Right renal cortex interstitium (tissue), 3 donors: Measurements from ENCODE around the gene PKD1. TPM values are rescaled to one million over a fixed set of nuclear protein-coding genes. Genes with fewer than 3 reads are reported as not detected.

Source experiments
- DNase-seq, 3 donors: peaks; one replicate each; pipeline ENCODE4 v3.0.0-alpha.2; 2013; ENCODE audit warnings: low read depth in 3 of 3, low spot score in 2 of 3
- polyA plus RNA-seq, 3 donors: library from polyadenylated mRNA; unstranded; fragments of 120-200 nt; gene quantifications; one replicate each; pipeline ENCODE4 v1.2.1, GENCODE V29; 2013; ENCODE audit not compliant: insufficient read length in 3 of 3

PKD1 gene
- polyA plus RNA-seq, 3 donors = 53.0 to 59.6 (median 54.5) TPM

- DNase-seq = no peak
Measured at GRCh38 chr16:2057438-2057837, 78.3 kb downstream of the PKD1 start.

GRCh38 chr16:2056681-2057407 is 78.9 kb downstream of the PKD1 start:
- DNase-seq = no peak

- DNase-seq = no peak
Measured at GRCh38 chr16:2056077-2056476, 79.6 kb downstream of the PKD1 start.

GRCh38 chr16:2054543-2055245 is 81.0 kb downstream of the PKD1 start:
- DNase-seq = no peak

- DNase-seq = no peak
Measured at GRCh38 chr16:2053897-2054296, 81.8 kb downstream of the PKD1 start.

- DNase-seq = no peak
Measured at GRCh38 chr16:2053211-2053610, 82.5 kb downstream of the PKD1 start.

- no peak for DNase-seq
Measured at GRCh38 chr16:2048116-2048543, 87.6 kb downstream of the PKD1 start.

- DNase-seq = peak in 2 of 3 donors; percentile 90 to 92
Measured at GRCh38 chr16:2047330-2048115, 88.2 kb downstream of the PKD1 start, which contains the start of the genes NTHL1 and TSC2. Gene NTHL1 (minus strand): TSS chr16:2047834. CDS start chr16:2047823, 11 bp downstream. Gene TSC2 (plus strand): TSS chr16:2047985. CDS start chr16:2048616, 631 bp downstream.

- no peak for DNase-seq
Measured at GRCh38 chr16:2046893-2047329, 88.8 kb downstream of the PKD1 start.

- no peak for DNase-seq
Measured at GRCh38 chr16:2045965-2046892, 89.5 kb downstream of the PKD1 start.

- DNase-seq = no peak
Measured at GRCh38 chr16:2044541-2044940, 91.2 kb downstream of the PKD1 start.

- DNase-seq = no peak
Measured at GRCh38 chr16:2043667-2044451, 91.8 kb downstream of the PKD1 start.

- DNase-seq = no peak
Measured at GRCh38 chr16:2042986-2043666, 92.6 kb downstream of the PKD1 start.

GRCh38 chr16:2042171-2042985 is 93.3 kb downstream of the PKD1 start:
- DNase-seq = no peak

GRCh38 chr16:2040787-2041522 is 94.7 kb downstream of the PKD1 start:
- no peak for DNase-seq

- no peak for DNase-seq
Measured at GRCh38 chr16:2040041-2040786, 95.5 kb downstream of the PKD1 start.
